K562 treated with DMSO at 1 percent for 48 hours (cell line): ENCODE results near the gene PRKN. TPM values are rescaled to one million over a fixed set of nuclear protein-coding genes. Genes with fewer than 3 reads are reported as not detected.

Experiments
- total RNA-seq: library from RNA; unstranded; fragments of 300-600 nt; gene quantifications from 2 replicates; pipeline ENCODE4 v1.2.3, GENCODE V29; 2022; ENCODE audit warnings: low replicate concordance; ENCODE audit errors: extremely low read depth

Gene PRKN
- total RNA-seq: not detected in 2 replicates

GRCh38 chr6:162727322-162728182 lies at the start of gene PRKN, which contains the start of gene PACRG:
Gene PRKN (minus strand): TSS chr6:162727766.
Gene PACRG (plus strand): TSS chr6:162727974.

Other genes starting within 250 kb of the PRKN start
- gene PACRG, start 208 bp upstream of the PRKN start, total RNA-seq: not detected in 2 replicates